HG03520 (cell line): ENCODE measurements around the gene NACC2.

Source experiments
- ATAC-seq: cut with Tn5 transposase; IDR thresholded peaks from one replicate; pipeline ENCODE4 v1.9.1; 2021; ENCODE audit warnings: mild to moderate bottlenecking, moderate library complexity; ENCODE audit not compliant: unreplicated experiment

NACC2 gene

GRCh38 chr9:136059321-136059791 is 35.7 kb downstream of the NACC2 start:
- ATAC-seq = no peak

- ATAC-seq = no peak
Measured at GRCh38 chr9:136058801-136059302, 36.2 kb downstream of the NACC2 start.

- ATAC-seq = no peak
Measured at GRCh38 chr9:136058084-136058483, 37.0 kb downstream of the NACC2 start.

GRCh38 chr9:136057236-136058081 is 37.6 kb downstream of the NACC2 start:
- no peak for ATAC-seq

- no peak for ATAC-seq
Measured at GRCh38 chr9:136056546-136057235, 38.4 kb downstream of the NACC2 start.

GRCh38 chr9:136055715-136056545 is 39.2 kb downstream of the NACC2 start:
- no peak for ATAC-seq

- no peak for ATAC-seq
Measured at GRCh38 chr9:136054798-136055714, 40.0 kb downstream of the NACC2 start.

- no peak for ATAC-seq
Measured at GRCh38 chr9:136054146-136054545, 40.9 kb downstream of the NACC2 start.

GRCh38 chr9:136053757-136054142 is 41.3 kb downstream of the NACC2 start:
- ATAC-seq = no peak

- ATAC-seq = no peak
Measured at GRCh38 chr9:136052991-136053756, 41.9 kb downstream of the NACC2 start.

- ATAC-seq = no peak
Measured at GRCh38 chr9:136052472-136052880, 42.6 kb downstream of the NACC2 start.

- no peak for ATAC-seq
Measured at GRCh38 chr9:136051837-136052471, 43.1 kb downstream of the NACC2 start.

GRCh38 chr9:136051453-136051836 is 43.6 kb downstream of the NACC2 start:
- no peak for ATAC-seq

- no peak for ATAC-seq
Measured at GRCh38 chr9:136050701-136051452, 44.2 kb downstream of the NACC2 start.

- no peak for ATAC-seq
Measured at GRCh38 chr9:136050266-136050700, 44.8 kb downstream of the NACC2 start.

GRCh38 chr9:136049491-136050265 is 45.4 kb downstream of the NACC2 start:
- no peak for ATAC-seq
